Gastroesophageal sphincter (tissue), 3 donors: Measurements from ENCODE around the gene ADCY9.

ENCODE experiments used
- CTCF ChIP-seq, 4 experiments: fragments of 200-600 bp in 2 of 4; fragments of 450-650 bp in 2 of 4; sonication (generic) in 1 of 4; IDR thresholded peaks; one replicate each; pipeline ENCODE4 v1.5.1; 2017 to 2019; ENCODE audit warnings: antibody characterized with exemption in 4 of 4, mild to moderate bottlenecking in 2 of 4, moderate library complexity in 2 of 4
- EP300 ChIP-seq: sonication (generic); formaldehyde crosslinking; IDR thresholded peaks from one replicate; pipeline ENCODE4 v1.6.1; 2017; ENCODE audit warnings: antibody characterized with exemption, mild to moderate bottlenecking
- POLR2A ChIP-seq, 2 donors: fragments of 450-650 bp; IDR thresholded peaks; one replicate each; pipeline ENCODE4 v1.6.1; 2017; ENCODE audit warnings: antibody characterized with exemption in 2 of 2, mild to moderate bottlenecking in 2 of 2, moderate library complexity in 1 of 2
- POLR2AphosphoS5 ChIP-seq: sonication (generic); formaldehyde crosslinking; IDR thresholded peaks from one replicate; pipeline ENCODE4 v1.6.1; 2017; ENCODE audit warnings: antibody characterized with exemption

- no peak for TF ChIP-seq POLR2AphosphoS5
- no peak for TF ChIP-seq CTCF (IDR thresholded peaks at IDR 0.05)
- TF ChIP-seq POLR2A (IDR thresholded peaks at IDR 0.05) = no peak
- no peak for TF ChIP-seq EP300
Observed at GRCh38 chr16:4005281-4005680, 111.0 kb downstream of the ADCY9 start.
